SHP77 treated with DMSO at 0.1 percent for 48 hours (cell line): ENCODE data around the gene AKAP1.

Experiments used
- DNase-seq: peaks from one replicate; lab custom pipeline; 2025; lab: John Stamatoyannopoulos, UW

The AKAP1 gene

GRCh38 chr17:57165754-57166153 lies 80.7 kb downstream of the AKAP1 start:
- no peak for DNase-seq

GRCh38 chr17:57166803-57167202 lies 81.8 kb downstream of the AKAP1 start:
- no peak for DNase-seq

- no peak for DNase-seq
Observed at GRCh38 chr17:57168695-57169094, 83.6 kb downstream of the AKAP1 start.

- no peak for DNase-seq
Observed at GRCh38 chr17:57170866-57171265, 85.8 kb downstream of the AKAP1 start.
